ENCODE results near the gene PKD2L2.

DNA sequence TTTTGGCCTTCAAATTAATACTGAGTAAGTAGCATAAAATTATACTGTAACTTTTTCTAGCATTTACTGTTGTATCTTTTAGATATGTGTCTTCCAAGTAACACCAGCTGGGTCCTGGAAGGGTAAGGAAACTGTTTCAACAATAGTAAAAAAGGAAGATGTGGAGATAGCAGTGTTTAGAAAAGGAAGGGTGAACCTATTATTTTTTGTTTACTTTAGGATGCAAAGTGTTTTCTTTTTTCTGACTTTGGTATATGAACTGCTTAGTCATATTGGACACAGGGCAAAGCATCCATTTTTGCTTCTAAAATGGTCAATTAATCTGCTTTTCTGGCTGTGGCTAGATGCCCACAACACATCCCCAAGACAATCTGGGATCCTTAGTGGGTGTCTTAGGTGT lies 5.3 kb downstream of the PKD2L2 start:
- TF ChIP-seq, protein P1, sequence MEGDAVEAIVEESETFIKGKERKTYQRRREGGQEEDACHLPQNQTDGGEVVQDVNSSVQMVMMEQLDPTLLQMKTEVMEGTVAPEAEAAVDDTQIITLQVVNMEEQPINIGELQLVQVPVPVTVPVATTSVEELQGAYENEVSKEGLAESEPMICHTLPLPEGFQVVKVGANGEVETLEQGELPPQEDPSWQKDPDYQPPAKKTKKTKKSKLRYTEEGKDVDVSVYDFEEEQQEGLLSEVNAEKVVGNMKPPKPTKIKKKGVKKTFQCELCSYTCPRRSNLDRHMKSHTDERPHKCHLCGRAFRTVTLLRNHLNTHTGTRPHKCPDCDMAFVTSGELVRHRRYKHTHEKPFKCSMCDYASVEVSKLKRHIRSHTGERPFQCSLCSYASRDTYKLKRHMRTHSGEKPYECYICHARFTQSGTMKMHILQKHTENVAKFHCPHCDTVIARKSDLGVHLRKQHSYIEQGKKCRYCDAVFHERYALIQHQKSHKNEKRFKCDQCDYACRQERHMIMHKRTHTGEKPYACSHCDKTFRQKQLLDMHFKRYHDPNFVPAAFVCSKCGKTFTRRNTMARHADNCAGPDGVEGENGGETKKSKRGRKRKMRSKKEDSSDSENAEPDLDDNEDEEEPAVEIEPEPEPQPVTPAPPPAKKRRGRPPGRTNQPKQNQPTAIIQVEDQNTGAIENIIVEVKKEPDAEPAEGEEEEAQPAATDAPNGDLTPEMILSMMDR (IDR thresholded peaks at IDR 0.05) = no peak
- no peak for TF ChIP-seq EP300 (IDR thresholded peaks at IDR 0.05)

Data from ovary (tissue), 3 donors.